ENCODE results near the gene AMFR. TPM values are rescaled to one million over a fixed set of nuclear protein-coding genes. Genes with fewer than 3 reads are reported as not detected.

Gene AMFR
- total and polyA plus RNA-seq, 10 of the 15 experiments (the other 5 are each of a cell fraction or from before 2014, with no cell fraction given) = 8.2 to 67.6 (median 28.1) TPM

DNA sequence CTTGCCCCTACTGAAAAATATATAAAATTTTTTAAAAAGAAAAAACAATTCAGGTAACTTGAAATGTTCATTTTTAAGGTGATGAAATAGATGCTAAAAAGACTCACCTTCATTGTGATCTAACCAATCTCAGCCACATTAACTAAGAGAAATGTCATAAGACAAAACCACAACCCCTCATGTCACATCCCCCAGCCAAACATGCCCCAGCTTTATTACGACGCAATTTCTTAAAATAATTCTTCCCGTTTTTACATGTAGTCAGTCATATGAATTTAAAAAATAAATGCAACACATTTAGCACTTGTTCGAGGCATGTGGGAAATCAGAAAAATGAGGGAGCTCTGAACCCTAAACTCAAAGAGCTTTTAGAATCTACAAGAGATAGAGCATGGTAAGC is 9.5 kb downstream of the AMFR start:
- Histone ChIP-seq H3K27ac (ENCODE audit: control insufficient read depth, insufficient read depth) (no peak overlapping the region), H3K9ac (ENCODE audit: control insufficient read depth, insufficient read depth, low read length) (no peak overlapping the region), H3K4me3 (no peak overlapping the region), H3K4me1 (ENCODE audit: control insufficient read depth, insufficient read depth, low read length) (peaks cover 11% of the 10 kb centered on the region), H2AFZ (ENCODE audit: control insufficient read depth, low read depth, low read length) (no peak overlapping the region), H3K36me3 (ENCODE audit: control insufficient read depth in 2 of 2, insufficient read depth in 2 of 2, low read length in 1 of 2) (peaks cover 0 to 15% of the 10 kb centered on the region in 2 experiments; a peak in 2 of 4 replicates), H3K79me2 (ENCODE audit: control insufficient read depth, insufficient read depth, low read length) (peaks cover 45% of the 10 kb centered on the region), H4K20me1 (ENCODE audit: control insufficient read depth, insufficient read depth) (no peaks in the 10 kb centered on the region), H3K27me3 (replicated peaks in 1 of 2; ENCODE audit: control insufficient read depth in 2 of 2, insufficient read depth in 2 of 2, low read length in 1 of 2) (no peaks in the 10 kb centered on the region), H3K4me2 (ENCODE audit: control insufficient read depth, insufficient read depth) (no peak overlapping the region), H3K9me3 (replicated peaks; ENCODE audit: control insufficient read depth, insufficient read depth, low read length) (no peaks in the 10 kb centered on the region)
- DNase-seq (ENCODE audit: low read depth, low spot score) (no peak), ATAC-seq (no peak), FAIRE-seq (no peak)
- no TSS peak for BruUV-seq (replicated peaks)
- ChIA-PET SMC1A (ENCODE audit: uncharacterized antibody, unreplicated experiment) (no interaction called here), RAD21 (ENCODE audit: unreplicated experiment) (no interaction called here), CTCF (interaction anchor here (1.5 kb wide), 1 partner anchor 12 kb away, joined by 6 read pairs; no protein-coding TSS in a partner anchor), POLR2A (no interaction called here)
- intact Hi-C loops (cut with micrococcal nuclease; ENCODE audit: unreplicated experiment) = no loop called here
- WGBS (ENCODE audit: insufficient coverage, insufficient replicate concordance, low lambda C conversion rate, missing lambda C conversion rate) = 30% methylated on average over 4 of the region's 4 CpGs
- in situ Hi-C loops (cut with MboI) = no loop called here
- no peak for TF ChIP-seq MEF2A (IDR thresholded peaks at IDR 0.05; ENCODE audit: insufficient read depth, low read depth, low read length)
- peak; percentile 66 for TF ChIP-seq RUNX3 (IDR thresholded peaks at IDR 0.05; ENCODE audit: low read length)
- no peak for TF ChIP-seq KLF5 (IDR thresholded peaks at IDR 0.05; ENCODE audit: partially characterized antibody)
- 0 out of 2 replicates have a peak, but pooled peaks have one; percentile 40 for TF ChIP-seq CREB1 (IDR thresholded peaks at IDR 0.05; ENCODE audit: low read depth)
- TF ChIP-seq, protein P1, sequence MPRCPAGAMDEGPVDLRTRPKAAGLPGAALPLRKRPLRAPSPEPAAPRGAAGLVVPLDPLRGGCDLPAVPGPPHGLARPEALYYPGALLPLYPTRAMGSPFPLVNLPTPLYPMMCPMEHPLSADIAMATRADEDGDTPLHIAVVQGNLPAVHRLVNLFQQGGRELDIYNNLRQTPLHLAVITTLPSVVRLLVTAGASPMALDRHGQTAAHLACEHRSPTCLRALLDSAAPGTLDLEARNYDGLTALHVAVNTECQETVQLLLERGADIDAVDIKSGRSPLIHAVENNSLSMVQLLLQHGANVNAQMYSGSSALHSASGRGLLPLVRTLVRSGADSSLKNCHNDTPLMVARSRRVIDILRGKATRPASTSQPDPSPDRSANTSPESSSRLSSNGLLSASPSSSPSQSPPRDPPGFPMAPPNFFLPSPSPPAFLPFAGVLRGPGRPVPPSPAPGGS (IDR thresholded peaks at IDR 0.05; ENCODE audit: borderline replicate concordance, insufficient read depth, low read depth, low read length, poor library complexity, severe bottlenecking) = no peak
- no peak for TF ChIP-seq ZNF24 (IDR thresholded peaks at IDR 0.05)

DNA sequence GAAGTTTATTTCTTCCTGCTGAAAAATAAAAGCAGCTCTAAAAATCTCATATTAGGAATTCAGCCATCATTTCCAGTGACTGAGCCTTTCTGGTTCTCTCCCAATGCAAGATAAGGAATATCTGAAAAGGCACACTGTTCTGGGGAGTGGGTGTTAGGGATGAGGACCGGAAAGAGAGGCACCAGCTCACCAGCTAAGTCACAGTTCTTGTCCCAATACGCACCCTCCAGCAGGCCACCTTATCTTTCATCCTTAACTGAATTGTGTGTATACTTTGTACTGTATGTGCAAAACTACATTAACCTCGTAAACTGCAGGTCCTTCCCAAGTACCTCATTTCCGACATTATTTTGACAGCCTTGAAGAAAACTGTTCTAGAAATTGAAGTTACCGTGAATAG is 11.0 kb downstream of the AMFR start:
- Histone ChIP-seq H3K4me2 (ENCODE audit: control insufficient read depth, insufficient read depth) (no peak overlapping the region), H3K4me1 (ENCODE audit: control insufficient read depth, insufficient read depth, low read length) (no peaks in the 10 kb centered on the region; the same call in none of the 2 replicates), H4K20me1 (ENCODE audit: control insufficient read depth, insufficient read depth) (no peaks in the 10 kb centered on the region), H3K27ac (ENCODE audit: control insufficient read depth, insufficient read depth) (no peak overlapping the region), H3K36me3 (ENCODE audit: control insufficient read depth in 2 of 2, insufficient read depth in 2 of 2, low read length in 1 of 2) (peaks cover 0 to 17% of the 10 kb centered on the region in 2 experiments; a peak in 2 of 4 replicates), H3K9ac (ENCODE audit: control insufficient read depth, insufficient read depth, low read length) (no peak overlapping the region), H2AFZ (ENCODE audit: control insufficient read depth, low read depth, low read length) (no peak overlapping the region), H3K4me3 (no peak overlapping the region), H3K27me3 (replicated peaks in 1 of 2; ENCODE audit: control insufficient read depth in 2 of 2, insufficient read depth in 2 of 2, low read length in 1 of 2) (no peaks in the 10 kb centered on the region), H3K9me3 (replicated peaks; ENCODE audit: control insufficient read depth, insufficient read depth, low read length) (no peaks in the 10 kb centered on the region), H3K79me2 (ENCODE audit: control insufficient read depth, insufficient read depth, low read length) (peaks cover 32% of the 10 kb centered on the region)
- ChIA-PET CTCF (no interaction called here), RAD21 (ENCODE audit: unreplicated experiment) (interaction anchor here (2.1 kb wide), 1 partner anchor 8 kb away, joined by 6 read pairs; no protein-coding TSS in a partner anchor), POLR2A (interaction anchor here (0.5 to 1.5 kb wide), 2 partner anchors 14 to 41 kb away, joined by 4 to 5 read pairs; no protein-coding TSS in a partner anchor), SMC1A (ENCODE audit: uncharacterized antibody, unreplicated experiment) (interaction anchor here (1.1 kb wide), 1 partner anchor 13 kb away, joined by 3 read pairs; no protein-coding TSS in a partner anchor)
- 99% methylated on average over 5 of the region's 5 CpGs for WGBS (ENCODE audit: insufficient coverage, insufficient replicate concordance, low lambda C conversion rate, missing lambda C conversion rate)
- FAIRE-seq = no peak
- ATAC-seq = no peak
- intact Hi-C loops (cut with micrococcal nuclease; ENCODE audit: unreplicated experiment) (no loop called here), in situ Hi-C loops (cut with MboI) (no loop called here)
- no TSS peak for BruUV-seq (replicated peaks)
- DNase-seq (ENCODE audit: low read depth, low spot score) = no peak
- TF ChIP-seq, protein P2, sequence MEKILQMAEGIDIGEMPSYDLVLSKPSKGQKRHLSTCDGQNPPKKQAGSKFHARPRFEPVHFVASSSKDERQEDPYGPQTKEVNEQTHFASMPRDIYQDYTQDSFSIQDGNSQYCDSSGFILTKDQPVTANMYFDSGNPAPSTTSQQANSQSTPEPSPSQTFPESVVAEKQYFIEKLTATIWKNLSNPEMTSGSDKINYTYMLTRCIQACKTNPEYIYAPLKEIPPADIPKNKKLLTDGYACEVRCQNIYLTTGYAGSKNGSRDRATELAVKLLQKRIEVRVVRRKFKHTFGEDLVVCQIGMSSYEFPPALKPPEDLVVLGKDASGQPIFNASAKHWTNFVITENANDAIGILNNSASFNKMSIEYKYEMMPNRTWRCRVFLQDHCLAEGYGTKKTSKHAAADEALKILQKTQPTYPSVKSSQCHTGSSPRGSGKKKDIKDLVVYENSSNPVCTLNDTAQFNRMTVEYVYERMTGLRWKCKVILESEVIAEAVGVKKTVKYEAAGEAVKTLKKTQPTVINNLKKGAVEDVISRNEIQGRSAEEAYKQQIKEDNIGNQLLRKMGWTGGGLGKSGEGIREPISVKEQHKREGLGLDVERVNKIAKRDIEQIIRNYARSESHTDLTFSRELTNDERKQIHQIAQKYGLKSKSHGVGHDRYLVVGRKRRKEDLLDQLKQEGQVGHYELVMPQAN (conservative IDR thresholded peaks at IDR 0.05) = no peak
- TF ChIP-seq, protein P3, sequence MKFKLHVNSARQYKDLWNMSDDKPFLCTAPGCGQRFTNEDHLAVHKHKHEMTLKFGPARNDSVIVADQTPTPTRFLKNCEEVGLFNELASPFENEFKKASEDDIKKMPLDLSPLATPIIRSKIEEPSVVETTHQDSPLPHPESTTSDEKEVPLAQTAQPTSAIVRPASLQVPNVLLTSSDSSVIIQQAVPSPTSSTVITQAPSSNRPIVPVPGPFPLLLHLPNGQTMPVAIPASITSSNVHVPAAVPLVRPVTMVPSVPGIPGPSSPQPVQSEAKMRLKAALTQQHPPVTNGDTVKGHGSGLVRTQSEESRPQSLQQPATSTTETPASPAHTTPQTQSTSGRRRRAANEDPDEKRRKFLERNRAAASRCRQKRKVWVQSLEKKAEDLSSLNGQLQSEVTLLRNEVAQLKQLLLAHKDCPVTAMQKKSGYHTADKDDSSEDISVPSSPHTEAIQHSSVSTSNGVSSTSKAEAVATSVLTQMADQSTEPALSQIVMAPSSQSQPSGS (IDR thresholded peaks at IDR 0.05; ENCODE audit: low read length) = no peak
- TF ChIP-seq NFXL1 (IDR thresholded peaks at IDR 0.05; ENCODE audit: borderline replicate concordance) (no peak), TBL1XR1 (IDR thresholded peaks at IDR 0.05; ENCODE audit: low read depth, low read length) (no peak), ZNF622 (IDR thresholded peaks at IDR 0.05) (no peak), EP300 (IDR thresholded peaks at IDR 0.05; ENCODE audit: borderline replicate concordance in 1 of 2, control insufficient read depth in 1 of 2, low read depth in 2 of 2, low read length in 2 of 2) (no peak)

Data from GM12878 (cell line).